ENCODE results near the gene OVAAL.
A peak's percentile ranks its signal among the peaks of the same experiment; 100 is the strongest.

Gene OVAAL

DNA sequence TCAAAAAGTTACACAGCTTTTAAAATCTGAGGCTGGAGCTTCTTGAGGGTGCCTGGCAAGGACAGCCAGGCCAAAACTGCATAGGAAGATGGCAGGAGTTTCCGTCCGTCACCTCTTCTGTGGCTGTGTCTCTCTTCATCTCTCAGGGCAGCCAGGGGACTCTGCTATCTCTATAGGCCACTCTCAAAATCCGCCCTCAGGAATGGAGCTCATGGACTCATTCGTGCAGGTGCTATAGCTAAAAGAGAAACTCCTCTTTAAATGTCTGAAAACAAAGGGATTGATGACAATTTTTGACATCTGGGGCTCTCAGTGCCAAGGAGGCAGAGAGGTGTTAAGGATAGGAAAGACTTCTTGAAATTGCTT lies 27.2 kb downstream of the OVAAL start:
- no peak overlapping the region for H3K4me3 ChIP-seq (ENCODE audit: low read depth, low read length)
- H3K27me3 ChIP-seq (ENCODE audit: insufficient read depth, low read depth, severe bottlenecking) = no peaks in the 10 kb centered on the region
- TF ChIP-seq, protein P1, sequence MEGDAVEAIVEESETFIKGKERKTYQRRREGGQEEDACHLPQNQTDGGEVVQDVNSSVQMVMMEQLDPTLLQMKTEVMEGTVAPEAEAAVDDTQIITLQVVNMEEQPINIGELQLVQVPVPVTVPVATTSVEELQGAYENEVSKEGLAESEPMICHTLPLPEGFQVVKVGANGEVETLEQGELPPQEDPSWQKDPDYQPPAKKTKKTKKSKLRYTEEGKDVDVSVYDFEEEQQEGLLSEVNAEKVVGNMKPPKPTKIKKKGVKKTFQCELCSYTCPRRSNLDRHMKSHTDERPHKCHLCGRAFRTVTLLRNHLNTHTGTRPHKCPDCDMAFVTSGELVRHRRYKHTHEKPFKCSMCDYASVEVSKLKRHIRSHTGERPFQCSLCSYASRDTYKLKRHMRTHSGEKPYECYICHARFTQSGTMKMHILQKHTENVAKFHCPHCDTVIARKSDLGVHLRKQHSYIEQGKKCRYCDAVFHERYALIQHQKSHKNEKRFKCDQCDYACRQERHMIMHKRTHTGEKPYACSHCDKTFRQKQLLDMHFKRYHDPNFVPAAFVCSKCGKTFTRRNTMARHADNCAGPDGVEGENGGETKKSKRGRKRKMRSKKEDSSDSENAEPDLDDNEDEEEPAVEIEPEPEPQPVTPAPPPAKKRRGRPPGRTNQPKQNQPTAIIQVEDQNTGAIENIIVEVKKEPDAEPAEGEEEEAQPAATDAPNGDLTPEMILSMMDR (IDR thresholded peaks at IDR 0.05; ENCODE audit: low read depth, low read length) = no peak
- H3K9me3 ChIP-seq (ENCODE audit: severe bottlenecking) = peaks cover 5% of the 10 kb centered on the region
- H3K36me3 ChIP-seq = no peaks in the 10 kb centered on the region
- DNase-seq = no peak
- no peak overlapping the region for H3K27ac ChIP-seq

DNA sequence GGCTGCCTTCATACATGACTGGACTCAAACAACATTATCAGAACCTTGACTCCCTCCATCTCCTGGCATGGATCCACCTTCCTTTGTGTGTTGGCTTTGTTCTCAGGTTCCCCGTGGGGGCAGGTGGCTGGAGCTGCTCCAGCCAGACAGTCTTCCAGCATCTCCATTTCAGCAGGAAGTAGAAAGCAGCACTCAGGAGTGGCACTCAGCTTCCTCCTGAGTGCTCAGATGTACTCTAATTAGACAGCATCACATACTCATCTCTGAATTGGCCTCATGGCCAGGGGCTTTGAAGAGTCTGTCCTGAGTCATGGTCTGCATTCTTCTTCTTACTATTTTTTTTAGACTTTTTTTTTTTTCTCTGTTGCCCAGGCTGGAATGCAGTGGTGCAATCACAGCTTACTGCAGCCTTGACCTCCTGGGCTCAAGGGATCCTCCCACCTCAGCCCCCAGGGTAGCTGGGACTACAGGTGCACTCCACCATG lies 27.9 kb downstream of the OVAAL start:
- Histone ChIP-seq H3K4me3 (ENCODE audit: low read depth, low read length) (no peak overlapping the region), H3K27ac (no peak overlapping the region), H3K9me3 (ENCODE audit: severe bottlenecking) (peaks cover 5% of the 10 kb centered on the region), H3K36me3 (no peaks in the 10 kb centered on the region), H3K27me3 (ENCODE audit: insufficient read depth, low read depth, severe bottlenecking) (no peaks in the 10 kb centered on the region)
- TF ChIP-seq, protein P1 (IDR thresholded peaks at IDR 0.05; ENCODE audit: low read depth, low read length) = no peak
- DNase-seq = no peak

DNA sequence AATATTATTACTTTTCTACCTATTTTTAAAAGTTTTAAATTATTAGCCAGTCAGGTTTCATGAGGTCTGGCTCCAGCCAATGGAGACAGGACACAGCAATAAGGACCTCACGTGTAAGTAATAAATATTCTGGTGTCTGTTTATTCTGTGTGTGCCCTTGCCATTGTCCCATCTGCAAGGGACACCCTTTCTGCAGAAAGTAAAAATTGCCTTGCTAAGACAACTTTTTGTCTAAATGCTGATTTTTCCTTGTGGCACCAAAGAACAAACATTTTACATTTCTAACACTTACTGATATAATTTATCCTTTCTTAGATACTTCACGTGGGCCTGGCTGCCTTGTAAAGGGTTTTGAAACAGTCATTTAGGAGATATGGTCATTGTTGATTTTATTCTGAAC lies 29.4 kb downstream of the OVAAL start:
- no peak for DNase-seq
- Histone ChIP-seq H3K36me3 (no peaks in the 10 kb centered on the region), H3K9me3 (ENCODE audit: severe bottlenecking) (peaks cover 5% of the 10 kb centered on the region), H3K4me3 (ENCODE audit: low read depth, low read length) (no peak overlapping the region), H3K27me3 (ENCODE audit: insufficient read depth, low read depth, severe bottlenecking) (no peaks in the 10 kb centered on the region), H3K27ac (no peak overlapping the region)
- TF ChIP-seq, protein P1 (IDR thresholded peaks at IDR 0.05; ENCODE audit: low read depth, low read length) = no peak

DNA sequence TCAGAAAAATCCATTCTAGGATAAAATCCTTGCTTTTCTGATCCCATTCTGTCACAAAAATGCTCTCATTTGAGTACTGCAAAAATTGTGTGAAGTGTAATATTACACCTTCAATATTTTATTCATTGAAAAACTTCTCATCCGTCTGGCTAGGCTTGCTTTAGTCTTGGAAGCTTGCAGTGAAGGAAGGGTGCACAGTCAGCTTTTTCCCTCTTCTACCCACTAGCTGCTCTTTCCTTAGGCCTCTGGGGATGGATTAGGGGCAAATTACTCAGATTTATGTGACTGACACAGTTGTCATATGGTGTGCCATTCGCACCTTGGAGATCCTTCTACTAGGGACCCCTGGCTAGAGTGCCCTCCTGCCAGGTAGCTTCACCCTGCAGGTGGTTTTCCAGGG lies 32.1 kb downstream of the OVAAL start:
- DNase-seq = no peak
- Histone ChIP-seq H3K27me3 (ENCODE audit: insufficient read depth, low read depth, severe bottlenecking) (no peaks in the 10 kb centered on the region), H3K9me3 (ENCODE audit: severe bottlenecking) (peaks cover 5% of the 10 kb centered on the region), H3K27ac (no peak overlapping the region), H3K4me3 (ENCODE audit: low read depth, low read length) (no peak overlapping the region), H3K36me3 (no peaks in the 10 kb centered on the region)
- TF ChIP-seq, protein P1 (IDR thresholded peaks at IDR 0.05; ENCODE audit: low read depth, low read length) = no peak

DNA sequence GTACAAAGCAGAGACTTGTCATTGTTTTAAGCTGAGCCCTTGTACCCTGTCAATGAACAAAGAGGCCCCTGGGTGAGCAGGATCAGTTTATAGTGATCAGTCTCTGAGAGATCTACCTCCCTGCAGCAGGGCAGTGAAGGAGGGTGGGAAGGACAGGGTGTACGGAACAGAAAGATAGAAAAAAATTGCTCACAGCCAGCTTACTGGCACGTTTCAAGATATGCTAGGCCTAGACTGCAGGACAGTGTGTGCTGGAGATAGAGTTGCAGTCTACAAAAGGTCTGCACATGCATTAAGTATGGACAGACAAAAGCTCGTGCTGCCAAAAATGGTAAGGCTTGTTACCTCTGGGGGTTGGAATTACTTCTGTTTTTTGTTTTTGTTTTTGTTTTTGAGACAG lies 34.6 kb downstream of the OVAAL start:
- Histone ChIP-seq H3K9me3 (ENCODE audit: severe bottlenecking) (no peaks in the 10 kb centered on the region), H3K27me3 (ENCODE audit: insufficient read depth, low read depth, severe bottlenecking) (no peaks in the 10 kb centered on the region), H3K36me3 (no peaks in the 10 kb centered on the region), H3K27ac (no peak overlapping the region), H3K4me3 (ENCODE audit: low read depth, low read length) (no peak overlapping the region)
- DNase-seq = no peak
- TF ChIP-seq, protein P1 (IDR thresholded peaks at IDR 0.05; ENCODE audit: low read depth, low read length) = no peak

DNA sequence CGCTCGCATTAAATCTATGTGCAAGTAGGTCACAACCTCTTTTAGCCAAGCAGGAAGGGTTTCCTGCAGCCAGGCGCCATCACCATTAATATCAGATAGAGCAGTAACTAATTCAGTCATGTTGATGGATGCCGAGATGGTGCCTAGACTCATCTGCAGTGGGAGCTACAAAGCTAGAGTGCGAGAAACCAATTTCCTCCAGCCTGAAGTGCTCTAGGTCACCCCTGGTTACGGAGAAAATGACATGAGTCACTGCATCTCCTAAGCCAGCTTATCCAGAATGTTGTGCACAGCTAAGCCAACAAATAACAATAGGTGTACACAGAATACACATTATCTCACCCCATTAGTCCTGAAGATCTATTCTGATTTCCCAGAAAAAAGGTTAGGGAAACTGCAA lies 36.0 kb downstream of the OVAAL start:
- TF ChIP-seq, protein P1 (IDR thresholded peaks at IDR 0.05; ENCODE audit: low read depth, low read length) = no peak
- no peaks in the 10 kb centered on the region for H3K9me3 ChIP-seq (ENCODE audit: severe bottlenecking)
- no peak overlapping the region for H3K27ac ChIP-seq
- no peaks in the 10 kb centered on the region for H3K27me3 ChIP-seq (ENCODE audit: insufficient read depth, low read depth, severe bottlenecking)
- DNase-seq = peak; percentile 37
- no peak overlapping the region for H3K4me3 ChIP-seq (ENCODE audit: low read depth, low read length)
- H3K36me3 ChIP-seq = no peaks in the 10 kb centered on the region

Data from WERI-Rb-1 (cell line).